Smooth muscle cell (in vitro differentiated cells): ENCODE measurements around the gene ARHGAP44. TPM values are rescaled to one million over a fixed set of nuclear protein-coding genes. Genes with fewer than 3 reads are reported as not detected.

Source experiments
- DNase-seq: peaks from one replicate; lab custom pipeline; 2025; ENCODE audit not compliant: unreplicated experiment; lab: John Stamatoyannopoulos, UW
- H2AFZ ChIP-seq: fragments of 200-600 bp; sonication (generic); 2 replicates; pipeline ENCODE4 v1.6.0; 2016; ENCODE audit warnings: antibody characterized with exemption, low read depth, mild to moderate bottlenecking
- H3F3A ChIP-seq: fragments of 200-600 bp; sonication (generic); 2 replicates; pipeline ENCODE4 v1.6.0; 2017; ENCODE audit warnings: antibody characterized with exemption, low read depth
- H3K27ac ChIP-seq: fragments of 200-600 bp; sonication (generic); 2 replicates; pipeline ENCODE4 v1.5.1; 2016; ENCODE audit warnings: low read depth, mild to moderate bottlenecking
- H3K27me3 ChIP-seq: fragments of 200-600 bp; sonication (generic); 2 replicates; pipeline ENCODE4 v1.6.1; 2016; ENCODE audit warnings: low read depth, mild to moderate bottlenecking
- H3K36me3 ChIP-seq: fragments of 200-600 bp; sonication (generic); 2 replicates; pipeline ENCODE4 v1.5.1; 2016; ENCODE audit warnings: low read depth
- H3K4me1 ChIP-seq: fragments of 200-600 bp; sonication (generic); 2 replicates; pipeline ENCODE4 v1.5.1; 2016; ENCODE audit warnings: low read depth
- H3K4me2 ChIP-seq: fragments of 200-600 bp; sonication (generic); 2 replicates; pipeline ENCODE4 v1.6.0; 2016; ENCODE audit warnings: mild to moderate bottlenecking
- H3K4me3 ChIP-seq: fragments of 200-600 bp; sonication (generic); 2 replicates; pipeline ENCODE4 v1.5.1; 2016; ENCODE audit warnings: mild to moderate bottlenecking
- H3K79me2 ChIP-seq: fragments of 200-600 bp; sonication (generic); 2 replicates; pipeline ENCODE4 v1.6.0; 2016; ENCODE audit warnings: low read depth, mild to moderate bottlenecking
- H3K9ac ChIP-seq: fragments of 200-600 bp; sonication (generic); 2 replicates; pipeline ENCODE4 v1.6.0; 2016; ENCODE audit warnings: low read depth
- H3K9me3 ChIP-seq: fragments of 200-600 bp; sonication (generic); replicated peaks from 2 replicates; pipeline ENCODE4 v1.5.1; 2016; ENCODE audit warnings: low read depth
- H4K20me1 ChIP-seq: fragments of 200-600 bp; sonication (generic); 2 replicates; pipeline ENCODE4 v1.6.0; 2016; ENCODE audit warnings: low read depth
- CTCF ChIP-seq: fragments of 200-600 bp; sonication (generic); IDR thresholded peaks from 2 replicates; pipeline ENCODE4 v1.5.1; 2017; ENCODE audit warnings: borderline replicate concordance, mild to moderate bottlenecking, antibody characterized with exemption; ENCODE audit not compliant: insufficient read depth, poor library complexity, severe bottlenecking
- WGBS: methylation state at CpG from one replicate; pipeline ENCODE4 v1.1.7; 2016; ENCODE audit warnings: low lambda C conversion rate; 5-methylcytosine and 5-hydroxymethylcytosine counted together
- polyA plus RNA-seq: library from polyadenylated mRNA; unstranded; fragments of >200 nt; fragmentation: Nextera tagmentation; extraction: Ambion mirVana; gene quantifications from 2 replicates; pipeline ENCODE4 v1.2.1, GENCODE V29; 2016
- total RNA-seq: library from RNA; depleted of rRNA; stranded (reverse); fragments of >200 nt; gene quantifications from 2 replicates; pipeline ENCODE4 v1.2.3, GENCODE V29; 2014

ARHGAP44 gene
- total and polyA plus RNA-seq, 2 experiments from 2014 or later = 1.3 to 2.0 TPM

GRCh38 chr17:12821376-12821940 lies 32.2 kb downstream of the ARHGAP44 start:
- no peaks in the 10 kb centered on the region for H3K9me3 ChIP-seq
- no peaks in the 10 kb centered on the region for H3K79me2 ChIP-seq
- H3K27me3 ChIP-seq = no peaks in the 10 kb centered on the region
- H3K4me2 ChIP-seq = no peak overlapping the region
- H3K4me3 ChIP-seq = no peak overlapping the region
- 95% methylated on average over 4 of the region's 4 CpGs for WGBS
- no peaks in the 10 kb centered on the region for H3K36me3 ChIP-seq
- DNase-seq = no peak
- no peak overlapping the region for H2AFZ ChIP-seq
- H3K9ac ChIP-seq = no peak overlapping the region
- no peaks in the 10 kb centered on the region for H4K20me1 ChIP-seq
- no peak overlapping the region for H3K27ac ChIP-seq
- no peak for TF ChIP-seq CTCF
- H3K4me1 ChIP-seq = no peaks in the 10 kb centered on the region
- H3F3A ChIP-seq = no peaks in the 10 kb centered on the region

GRCh38 chr17:12826431-12826830 lies 37.1 kb downstream of the ARHGAP44 start:
- H3K9ac ChIP-seq = no peak overlapping the region
- no peaks in the 10 kb centered on the region for H3K9me3 ChIP-seq
- H3K4me1 ChIP-seq = no peaks in the 10 kb centered on the region
- no peak overlapping the region for H2AFZ ChIP-seq
- no peaks in the 10 kb centered on the region for H3K27me3 ChIP-seq
- DNase-seq = no peak
- 91% methylated on average over 1 of the region's 1 CpG for WGBS
- H3K79me2 ChIP-seq = no peaks in the 10 kb centered on the region
- H3K36me3 ChIP-seq = no peaks in the 10 kb centered on the region
- no peaks in the 10 kb centered on the region for H3F3A ChIP-seq
- no peaks in the 10 kb centered on the region for H4K20me1 ChIP-seq
- TF ChIP-seq CTCF = no peak
- H3K4me2 ChIP-seq = no peak overlapping the region
- H3K4me3 ChIP-seq = no peak overlapping the region
- H3K27ac ChIP-seq = no peak overlapping the region

- Histone ChIP-seq H4K20me1 (no peaks in the 10 kb centered on the region), H3K27ac (no peak overlapping the region), H3K27me3 (no peaks in the 10 kb centered on the region), H3F3A (no peaks in the 10 kb centered on the region), H2AFZ (no peak overlapping the region), H3K4me1 (no peaks in the 10 kb centered on the region), H3K9ac (no peak overlapping the region), H3K4me3 (no peak overlapping the region), H3K36me3 (no peaks in the 10 kb centered on the region), H3K9me3 (no peaks in the 10 kb centered on the region), H3K4me2 (no peak overlapping the region), H3K79me2 (no peaks in the 10 kb centered on the region)
- TF ChIP-seq CTCF = no peak
- no peak for DNase-seq
- 93% methylated on average over 3 of the region's 3 CpGs for WGBS
These were observed 41.5 kb downstream of the ARHGAP44 start for GRCh38 chr17:12830777-12831247.

- Histone ChIP-seq H4K20me1 (no peaks in the 10 kb centered on the region), H3K79me2 (no peaks in the 10 kb centered on the region), H2AFZ (no peak overlapping the region), H3K4me2 (no peak overlapping the region), H3K9me3 (no peaks in the 10 kb centered on the region), H3K9ac (no peak overlapping the region), H3K27ac (no peak overlapping the region), H3F3A (no peaks in the 10 kb centered on the region), H3K4me1 (no peaks in the 10 kb centered on the region), H3K27me3 (no peaks in the 10 kb centered on the region), H3K4me3 (no peak overlapping the region), H3K36me3 (no peaks in the 10 kb centered on the region)
- WGBS = 100% methylated on average over 1 of the region's 1 CpG
- TF ChIP-seq CTCF = no peak
- DNase-seq = no peak
These were observed 42.5 kb downstream of the ARHGAP44 start for GRCh38 chr17:12831839-12832238.
